GM12878 (cell line): Measurements from ENCODE around the gene DNMT3L. TPM values are rescaled to one million over a fixed set of nuclear protein-coding genes. Genes with fewer than 3 reads are reported as not detected.
A peak's percentile ranks its signal among the peaks of the same experiment; 100 is the strongest.

ENCODE experiments used
- ATAC-seq: fragments of 200-7000 bp; cut with Tn5 transposase; 3 replicates; pipeline ENCODE4 v1.9.1; 2020; ENCODE audit warnings: mild to moderate bottlenecking, moderate library complexity
- BruUV-seq: library from RNA; stranded (reverse); fragments of 400-500 nt; replicated peaks from 2 replicates; lab custom pipeline; 2021; lab: Mats Ljungman, UMichigan
- CTCF ChIA-PET: fragments of 300-600 bp; sonication (Branson Sonifier 250); formaldehyde crosslinking; extraction: SDS; loops from one replicate; lab custom pipeline; 2021; ENCODE audit warnings: inconsistent platforms; lab: Yijun Ruan, JAX
- POLR2A ChIA-PET: fragments of 350-600 bp; formaldehyde crosslinking; extraction: SDS; loops from one replicate; lab custom pipeline; 2021; ENCODE audit warnings: inconsistent platforms; lab: Charles Lee
- RAD21 ChIA-PET: fragments of 300-600 bp; sonication (Branson Sonifier 250); formaldehyde crosslinking; loops from one replicate; lab custom pipeline; 2023; ENCODE audit warnings: antibody characterized with exemption; ENCODE audit not compliant: unreplicated experiment; lab: Charles Lee
- SMC1A ChIA-PET: fragments of 300-600 bp; sonication (Branson Sonifier 250); formaldehyde crosslinking; loops from one replicate; lab custom pipeline; 2023; ENCODE audit not compliant: unreplicated experiment, uncharacterized antibody; lab: Charles Lee
- DNase-seq: peaks from one replicate; pipeline ENCODE4 v3.0.0-alpha.2; 2011; ENCODE audit warnings: low read depth, low spot score
- FAIRE-seq: peaks from 3 replicates; lab custom pipeline; 2011; peaks lifted over from hg19 to GRCh38; lab: Jason Lieb, UNC
- H2AFZ ChIP-seq: 2 replicates; pipeline ENCODE4 v1.6.0; 2011; ENCODE audit warnings: low read depth, low read length, control low read depth; ENCODE audit not compliant: control insufficient read depth
- H3K27ac ChIP-seq: 2 replicates; pipeline ENCODE4 v1.5.1; 2011; ENCODE audit warnings: control low read depth; ENCODE audit not compliant: control insufficient read depth, insufficient read depth
- H3K27me3 ChIP-seq, 2 experiments: replicated peaks in 1 of 2; 2 replicates each; pipeline versions ENCODE4 v1.6.0 to v1.6.1; 2011; ENCODE audit warnings: low read length in 1 of 2; ENCODE audit not compliant: control insufficient read depth in 2 of 2, insufficient read depth in 2 of 2
- H3K36me3 ChIP-seq, 2 experiments: 2 replicates each; pipeline ENCODE4 v1.5.1; 2011; ENCODE audit warnings: low read length in 1 of 2; ENCODE audit not compliant: control insufficient read depth in 2 of 2, insufficient read depth in 2 of 2
- H3K4me1 ChIP-seq: 2 replicates; pipeline ENCODE4 v1.6.1; 2011; ENCODE audit warnings: mild to moderate bottlenecking, low read length, moderate library complexity, mixed read lengths; ENCODE audit not compliant: control insufficient read depth, insufficient read depth
- H3K4me2 ChIP-seq: 2 replicates; pipeline ENCODE4 v1.6.0; 2011; ENCODE audit warnings: control low read depth; ENCODE audit not compliant: control insufficient read depth, insufficient read depth
- H3K4me3 ChIP-seq: fragments of 200-600 bp; sonication (generic); 2 replicates; pipeline ENCODE4 v1.5.1; 2016
- H3K79me2 ChIP-seq: 2 replicates; pipeline ENCODE4 v1.6.0; 2011; ENCODE audit warnings: low read length; ENCODE audit not compliant: control insufficient read depth, insufficient read depth
- H3K9ac ChIP-seq: 2 replicates; pipeline ENCODE4 v1.8.0; 2011; ENCODE audit warnings: low read length, control low read depth, mixed read lengths; ENCODE audit not compliant: control insufficient read depth, insufficient read depth
- H3K9me3 ChIP-seq: replicated peaks from 3 replicates; pipeline ENCODE4 v1.5.1; 2011; ENCODE audit warnings: mild to moderate bottlenecking, low read length; ENCODE audit not compliant: control insufficient read depth, insufficient read depth
- H4K20me1 ChIP-seq: 2 replicates; pipeline ENCODE4 v1.6.0; 2011; ENCODE audit not compliant: control insufficient read depth, insufficient read depth
- CTCF ChIP-seq, 3 experiments: IDR thresholded peaks in 2 of 3; conservative IDR thresholded peaks in 1 of 3; 2 replicates each; pipeline ENCODE4 v1.5.1; 2011; ENCODE audit warnings: low read depth in 3 of 3, low read length in 3 of 3, mild to moderate bottlenecking in 3 of 3, control low read depth in 2 of 3, moderate library complexity in 2 of 3, inconsistent platforms in 1 of 3, mixed read lengths in 1 of 3; ENCODE audit not compliant: control insufficient read depth in 2 of 3, insufficient read depth in 1 of 3; ENCODE audit errors: extremely low read depth in 1 of 3
- EED ChIP-seq: sonication (generic); IDR thresholded peaks from 2 replicates; pipeline ENCODE4 v1.6.1; 2016; ENCODE audit warnings: antibody characterized with exemption, low read depth
- ELK1 ChIP-seq: IDR thresholded peaks from 2 replicates; pipeline ENCODE4 v1.6.1; 2012; ENCODE audit warnings: low read depth, low read length, improper control_type of control experiment
- HCFC1 ChIP-seq: fragments of 150-350 bp; IDR thresholded peaks from 2 replicates; pipeline ENCODE4 v1.6.1; 2014; ENCODE audit warnings: low read length
- IKZF1 ChIP-seq: fragments of 450-650 bp; conservative IDR thresholded peaks from 2 replicates; pipeline ENCODE4 v1.6.1; 2017; ENCODE audit warnings: antibody characterized with exemption, mild to moderate bottlenecking
- IKZF2 ChIP-seq, 2 experiments: fragments of 450-650 bp; IDR thresholded peaks; 2 replicates each; pipeline ENCODE4 v1.6.1; 2017; ENCODE audit warnings: mild to moderate bottlenecking in 2 of 2, moderate library complexity in 2 of 2
- MTA2 ChIP-seq: fragments of 450-650 bp; IDR thresholded peaks from 2 replicates; pipeline ENCODE4 v1.6.1; 2016; ENCODE audit warnings: low read depth, mild to moderate bottlenecking, moderate library complexity
- RAD21 ChIP-seq: IDR thresholded peaks from 2 replicates; pipeline ENCODE4 v1.6.1; 2011; ENCODE audit warnings: mild to moderate bottlenecking, low read depth, low read length, moderate library complexity; ENCODE audit not compliant: insufficient read depth
- RELB ChIP-seq: fragments of 450-650 bp; IDR thresholded peaks from 2 replicates; pipeline ENCODE4 v1.6.1; 2017; ENCODE audit warnings: low read depth, mild to moderate bottlenecking, moderate library complexity
- USF2 ChIP-seq: IDR thresholded peaks from 2 replicates; pipeline ENCODE4 v1.6.1; 2011; ENCODE audit warnings: low read depth, low read length, improper control_type of control experiment, borderline replicate concordance
- ZNF687 ChIP-seq: fragments of 450-650 bp; IDR thresholded peaks from 2 replicates; pipeline ENCODE4 v1.6.1; 2017; ENCODE audit warnings: mild to moderate bottlenecking, moderate library complexity
- WGBS: methylation state at CpG from one replicate; pipeline ENCODE4 v1.1.6; 2016; ENCODE audit warnings: low lambda C conversion rate; ENCODE audit not compliant: insufficient replicate concordance, insufficient coverage; ENCODE audit errors: missing lambda C conversion rate; 5-methylcytosine and 5-hydroxymethylcytosine counted together
- in situ Hi-C: fragments of 300-500 bp; cut with MboI; formaldehyde crosslinking; loops from 9 replicates; pipeline ENCODE4 v1.14.3; 2018; ENCODE audit warnings: mixed read lengths
- intact Hi-C: fragments of 100-400 bp; cut with micrococcal nuclease; formaldehyde crosslinking; loops from one replicate; pipeline ENCODE4 v1.14.2; 2022; ENCODE audit not compliant: unreplicated experiment
- polyA plus RNA-seq, 11 experiments: library from polyadenylated mRNA; depleted of rRNA in 4 of 11; unstranded in 6 of 11; stranded (reverse) in 5 of 11; fragments of >200 nt; fragmentation: Nextera tagmentation in 4 of 11; fragmentation: Illumina TruSeq in 1 of 11; extraction: Ambion mirVana in 4 of 11; extraction: Trizol in 1 of 11; gene quantifications; 1 replicate in 1 of 11; 2 replicates in 10 of 11; pipeline versions ENCODE4 v1.2.1 to v1.2.3, GENCODE V29; 2011 to 2016; ENCODE audit warnings: inconsistent platforms in 2 of 11, missing spikeins in 2 of 11, low read depth in 1 of 11
- total RNA-seq, 4 experiments: library from RNA; depleted of rRNA in 3 of 4; stranded (reverse); fragments of >200 nt in 3 of 4; fragmentation: Illumina TruSeq in 1 of 4; extraction: Trizol in 1 of 4; gene quantifications; 2 replicates each; pipeline versions ENCODE4 v1.2.1 to v1.2.3, GENCODE V29; 2013 to 2021

Gene DNMT3L
- total and polyA plus RNA-seq, 10 of the 15 experiments (the other 5 are each of a cell fraction or from before 2014, with no cell fraction given): not detected

- TF ChIP-seq IKZF1: peak; percentile 42
Observed at GRCh38 chr21:44296103-44296519, 34.4 kb upstream of the DNMT3L start (continued).

- ChIA-PET RAD21 (interaction anchor here (1.0 to 3.0 kb wide), 4 partner anchors 9 to 43 kb away, joined by 3 to 27 read pairs (median 7); partner anchors contain the start of gene CFAP410), POLR2A (interaction anchor here (0.7 to 1.4 kb wide), 3 partner anchors 8 to 25 kb away, joined by 3 to 5 read pairs (median 3); no protein-coding TSS in a partner anchor), CTCF (interaction anchor here (0.5 to 1.0 kb wide), 3 partner anchors 9 to 631 kb away, joined by 3 read pairs; no protein-coding TSS in a partner anchor), SMC1A (interaction anchor here (0.8 to 2.8 kb wide), 3 partner anchors 9 to 46 kb away, joined by 3 to 11 read pairs (median 3); no protein-coding TSS in a partner anchor)
- no peaks in the 10 kb centered on the region for H4K20me1 ChIP-seq
- no TSS peak for BruUV-seq
- H3K4me2 ChIP-seq: peak overlapping the region; percentile 30; the same call in 1 of the 2 replicates
- H3K4me3 ChIP-seq: no peak overlapping the region
- H3K9me3 ChIP-seq: no peaks in the 10 kb centered on the region
- intact Hi-C loops: no loop called here
- H3K4me1 ChIP-seq: peaks cover 36% of the 10 kb centered on the region
- ATAC-seq (peak; percentile 24), DNase-seq (no peak), FAIRE-seq (no peak)
- no peaks in the 10 kb centered on the region for H3K27me3 ChIP-seq
- no peaks in the 10 kb centered on the region for H3K36me3 ChIP-seq
- H3K27ac ChIP-seq: peak overlapping the region; percentile 4; the same call in 1 of the 2 replicates
- in situ Hi-C loops: no loop called here
- H2AFZ ChIP-seq: peak overlapping the region; percentile 1; the same call in 1 of the 2 replicates
- no peak overlapping the region for H3K9ac ChIP-seq
- WGBS: 30% methylated on average over 10 of the region's 10 CpGs
- peaks cover 15% of the 10 kb centered on the region for H3K79me2 ChIP-seq
- TF ChIP-seq RAD21: peak; percentile 27; the same call in 1 of the 2 replicates
- TF ChIP-seq MTA2: peak; percentile 31; the same call in 1 of the 2 replicates
- TF ChIP-seq CTCF (IDR thresholded peaks at IDR 0.05 in 2 of 3, conservative IDR thresholded peaks at IDR 0.05 in 1 of 3; ENCODE audit: control insufficient read depth in 2 of 3, extremely low read depth in 1 of 3, insufficient read depth in 1 of 3, low read depth in 3 of 3, low read length in 3 of 3): peak; percentile 10 to 24 (median 22); a peak in 4 of 6 replicates
- TF ChIP-seq RELB: peak; percentile 76; the same call in 1 of the 2 replicates
- no peak for TF ChIP-seq HCFC1
- TF ChIP-seq USF2: no peak
- TF ChIP-seq EED: peak; percentile 64; the same call in 1 of the 2 replicates
- 0 out of 2 replicates have a peak, but pooled peaks have one; percentile 27 for TF ChIP-seq ZNF687
- no peak for TF ChIP-seq ELK1
- TF ChIP-seq IKZF2 (IDR thresholded peaks at IDR 0.05): no peak
Observed at GRCh38 chr21:44295646-44296045, 33.9 kb upstream of the DNMT3L start.
